Measurements from ENCODE around the gene ZNF101. TPM values are rescaled to one million over a fixed set of nuclear protein-coding genes. Genes with fewer than 3 reads are reported as not detected.
A peak's percentile ranks its signal among the peaks of the same experiment; 100 is the strongest.
"Not testable (repeated sequence)": the region's sequence is repeated elsewhere in the genome, so short reads cannot be mapped to it uniquely, and the experiment has no call there.

The ZNF101 gene
- polyA plus RNA-seq, 12 donors, result 5.3 to 22.5 (median 7.2) TPM; not detected in 1

- no peak for DNase-seq
These were observed 8.9 kb upstream of the ZNF101 start for GRCh38 chr19:19659646-19660245.

GRCh38 chr19:19661141-19661674, 7.4 kb upstream of the ZNF101 start:
- no peak for DNase-seq

GRCh38 chr19:19661675-19662251, 6.9 kb upstream of the ZNF101 start:
- DNase-seq, result no peak

- no peak for DNase-seq
These were observed 6.3 kb upstream of the ZNF101 start for GRCh38 chr19:19662344-19662743.

- no peak for DNase-seq
These were observed 5.8 kb upstream of the ZNF101 start for GRCh38 chr19:19662871-19663255.

- DNase-seq, result peak; percentile 96
These were observed 5.2 kb upstream of the ZNF101 start, which contains the start of gene ATP13A1 for GRCh38 chr19:19663256-19664120. TSS of gene ATP13A1 (minus strand) at chr19:19663676. CDS start at chr19:19663666, 10 bp downstream.

- DNase-seq, result not testable (repeated sequence)
These were observed 3.2 kb upstream of the ZNF101 start for GRCh38 chr19:19665420-19665948.

GRCh38 chr19:19670070-19670551, 1.5 kb downstream of the ZNF101 start:
- DNase-seq, result no peak

- DNase-seq, result no peak
These were observed 4.2 kb downstream of the ZNF101 start for GRCh38 chr19:19672816-19673215.

GRCh38 chr19:19674315-19674714, 5.7 kb downstream of the ZNF101 start:
- DNase-seq, result no peak

GRCh38 chr19:19677579-19677978, 8.9 kb downstream of the ZNF101 start:
- no peak for DNase-seq

GRCh38 chr19:19679176-19680073, 10.8 kb downstream of the ZNF101 start:
- DNase-seq, result no peak

GRCh38 chr19:19686119-19686518, 17.5 kb downstream of the ZNF101 start:
- DNase-seq, result not testable (repeated sequence)

- DNase-seq, result no peak
These were observed 17.9 kb downstream of the ZNF101 start for GRCh38 chr19:19686580-19686979.

GRCh38 chr19:19687090-19687489, 18.5 kb downstream of the ZNF101 start:
- DNase-seq, result no peak

- not testable (repeated sequence) for DNase-seq
These were observed 20.4 kb downstream of the ZNF101 start for GRCh38 chr19:19689023-19689422.

GRCh38 chr19:19691683-19692082, 23.0 kb downstream of the ZNF101 start:
- DNase-seq, result no peak

- DNase-seq, result no peak
These were observed 27.7 kb downstream of the ZNF101 start for GRCh38 chr19:19696386-19696785.

- DNase-seq, result no peak
These were observed 28.9 kb downstream of the ZNF101 start for GRCh38 chr19:19697589-19697988.

GRCh38 chr19:19700493-19700892, 31.9 kb downstream of the ZNF101 start:
- not testable (repeated sequence) for DNase-seq

- DNase-seq, result no peak
These were observed 36.2 kb downstream of the ZNF101 start for GRCh38 chr19:19704836-19705235.
